ENCODE data around the gene PLCH1.

DNA sequence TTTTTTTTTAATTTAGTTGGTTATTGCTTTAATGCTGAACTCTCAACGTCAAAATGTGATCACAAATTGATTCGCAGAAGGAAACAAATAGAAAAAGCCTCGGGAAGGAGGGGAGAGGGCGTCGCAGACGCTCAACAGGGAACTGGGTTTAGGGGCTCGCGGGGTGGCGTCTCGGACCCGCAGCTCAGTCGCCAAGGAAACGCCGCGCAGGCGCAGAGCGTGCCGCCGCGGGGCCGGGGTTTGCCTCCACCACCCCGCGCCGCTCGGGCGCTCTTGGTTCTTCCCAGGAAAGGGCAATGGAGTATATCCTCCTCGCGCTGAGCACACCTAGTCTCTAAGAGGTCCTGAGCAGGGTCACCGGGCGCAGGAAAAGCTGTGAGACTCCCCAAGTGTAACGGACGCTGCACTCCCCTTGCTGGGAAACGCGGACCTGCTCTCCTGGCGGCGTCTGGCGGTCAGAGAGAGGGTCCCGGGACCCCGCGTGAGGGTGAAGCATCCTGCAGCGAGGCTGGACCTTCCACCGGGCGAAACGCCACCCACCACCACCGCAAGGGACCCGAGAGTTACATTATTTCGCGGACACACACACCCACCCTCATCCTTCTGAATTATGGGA, 753 bp downstream of the PLCH1 start:
- TF ChIP-seq, protein P1, sequence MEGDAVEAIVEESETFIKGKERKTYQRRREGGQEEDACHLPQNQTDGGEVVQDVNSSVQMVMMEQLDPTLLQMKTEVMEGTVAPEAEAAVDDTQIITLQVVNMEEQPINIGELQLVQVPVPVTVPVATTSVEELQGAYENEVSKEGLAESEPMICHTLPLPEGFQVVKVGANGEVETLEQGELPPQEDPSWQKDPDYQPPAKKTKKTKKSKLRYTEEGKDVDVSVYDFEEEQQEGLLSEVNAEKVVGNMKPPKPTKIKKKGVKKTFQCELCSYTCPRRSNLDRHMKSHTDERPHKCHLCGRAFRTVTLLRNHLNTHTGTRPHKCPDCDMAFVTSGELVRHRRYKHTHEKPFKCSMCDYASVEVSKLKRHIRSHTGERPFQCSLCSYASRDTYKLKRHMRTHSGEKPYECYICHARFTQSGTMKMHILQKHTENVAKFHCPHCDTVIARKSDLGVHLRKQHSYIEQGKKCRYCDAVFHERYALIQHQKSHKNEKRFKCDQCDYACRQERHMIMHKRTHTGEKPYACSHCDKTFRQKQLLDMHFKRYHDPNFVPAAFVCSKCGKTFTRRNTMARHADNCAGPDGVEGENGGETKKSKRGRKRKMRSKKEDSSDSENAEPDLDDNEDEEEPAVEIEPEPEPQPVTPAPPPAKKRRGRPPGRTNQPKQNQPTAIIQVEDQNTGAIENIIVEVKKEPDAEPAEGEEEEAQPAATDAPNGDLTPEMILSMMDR (IDR thresholded peaks at IDR 0.05; ENCODE audit: low read length), result no peak
- TF ChIP-seq EZH2 (IDR thresholded peaks at IDR 0.05; ENCODE audit: borderline replicate concordance, low read length), result no peak
